Right ventricle myocardium inferior (tissue), 1 donor: ENCODE measurements around the gene SLC39A7. TPM values are rescaled to one million over a fixed set of nuclear protein-coding genes. Genes with fewer than 3 reads are reported as not detected.

Source experiments
- ATAC-seq: fragments of 200-7000 bp; cut with Tn5 transposase; one replicate; pipeline ENCODE4 v1.9.1; 2020; ENCODE audit warnings: mild to moderate bottlenecking, moderate library complexity
- DNase-seq: peaks from one replicate; pipeline ENCODE4 v3.0.0; 2021; ENCODE audit errors: missing footprints
- intact Hi-C: fragments of 100-400 bp; cut with DNase I; formaldehyde crosslinking; loops from one replicate; pipeline ENCODE4 v1.11.0; 2022
- microRNA-seq: library from miRNA; unstranded; fragments of <30 nt; microRNA quantifications from one replicate; pipeline ENCODE4 v1.2.0, GENCODE V29; 2020
- total RNA-seq: library from RNA; stranded (reverse); fragmentation: NEBNext Ultra II Directional; extraction: Animal tissue kit (Norgen Biotek cat#: 25700); gene quantifications from one replicate; pipeline ENCODE4 v1.2.1, GENCODE V29; 2021
- donor health status: DM: no; HTN: yes; CAD: no; lungs with severe emphysema.

The SLC39A7 gene
- total RNA-seq, 1 donor from 2014 or later: 55.4 TPM

DNA sequence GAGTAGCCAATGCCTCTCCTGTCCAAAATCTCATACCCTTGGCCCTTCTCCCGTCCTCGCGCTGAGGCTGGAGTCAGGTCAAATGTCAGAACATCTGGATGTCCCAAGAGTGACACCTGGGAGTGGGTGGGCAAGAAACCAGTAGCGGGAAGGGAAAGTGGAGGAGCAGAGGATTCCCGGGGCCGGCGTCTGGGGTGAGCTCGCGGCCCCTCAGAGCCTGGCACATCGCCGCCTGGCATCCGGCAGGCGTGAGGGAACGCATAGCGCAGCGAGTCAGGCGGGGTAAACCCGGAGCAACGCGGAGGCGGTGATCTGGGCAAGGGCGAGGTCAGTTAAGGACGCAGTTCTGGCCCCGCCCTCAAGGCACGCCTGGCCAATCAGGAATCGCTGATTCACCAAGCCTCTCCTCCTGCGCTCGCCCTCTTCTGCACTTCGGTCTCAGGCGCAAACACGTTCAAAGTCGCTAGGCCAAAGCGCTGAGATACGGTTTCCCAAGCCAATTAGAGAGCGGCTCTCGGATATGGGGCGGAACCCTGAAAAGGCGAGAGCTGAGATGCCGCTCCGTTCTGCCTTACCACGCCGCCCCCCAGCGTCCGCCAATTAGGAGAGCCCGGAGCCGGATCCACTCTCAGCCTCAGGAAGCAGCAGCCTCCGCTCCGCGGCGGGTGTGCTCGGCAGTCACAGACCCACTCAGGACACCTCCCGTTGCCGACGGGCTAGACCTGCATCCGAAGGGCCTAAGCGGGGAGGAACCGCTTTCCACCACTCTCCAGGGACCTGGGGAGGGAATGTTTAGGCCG is 48.5 kb downstream of the SLC39A7 start:
- ATAC-seq: peak; percentile 97
- DNase-seq: peak; percentile 98
- intact Hi-C loops: loop anchor here (1.0 to 5.0 kb wide), 6 partner anchors 40 to 362 kb away; partner anchors contain the start of genes RING1, RXRB and SLC39A7

DNA sequence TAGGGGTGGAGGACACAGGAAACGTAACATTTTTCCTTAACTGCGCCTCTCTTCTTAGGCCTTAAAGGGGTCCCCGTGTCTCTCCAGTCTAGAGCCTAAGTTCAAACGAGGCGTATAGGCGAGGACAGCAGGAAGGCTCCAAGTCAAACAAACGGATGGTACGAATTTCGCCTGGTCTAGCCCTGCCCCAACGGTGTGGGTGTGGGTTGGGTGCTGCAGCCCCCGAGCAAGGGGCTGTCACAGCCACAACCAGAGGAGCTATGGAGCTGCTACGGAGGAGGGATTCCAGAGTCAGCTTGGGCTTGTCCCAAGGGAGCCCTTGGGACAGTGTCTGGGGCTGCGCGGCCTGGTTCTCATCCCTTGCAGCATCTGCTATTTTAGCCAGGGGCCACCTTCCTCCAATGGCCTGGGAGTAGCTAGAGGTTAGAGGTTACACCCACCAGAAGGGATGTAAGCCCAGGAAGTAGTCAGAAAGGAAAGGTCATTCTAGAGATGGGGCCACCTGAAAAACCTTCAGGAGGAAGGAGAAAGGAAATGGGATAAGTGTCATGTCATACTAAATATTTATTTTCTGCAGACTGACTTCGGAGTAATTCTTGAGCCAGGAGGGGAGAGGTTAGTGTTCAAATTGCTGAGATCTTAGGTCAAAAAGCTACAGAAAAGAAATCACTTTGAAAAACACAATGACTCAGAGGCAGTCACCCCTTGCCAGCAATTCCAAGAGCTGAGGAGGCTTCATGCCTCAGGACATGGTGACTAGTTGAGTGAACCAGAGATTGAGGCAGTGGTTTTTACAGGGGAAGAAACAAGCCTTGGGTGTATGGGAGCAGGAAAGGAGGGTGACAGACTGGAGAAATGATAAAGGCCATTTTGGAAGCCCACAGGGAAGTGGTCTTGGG is 49.3 kb downstream of the SLC39A7 start:
- peak; percentile 0 for ATAC-seq
- DNase-seq: no peak
- intact Hi-C loops: loop anchor here (2.0 to 5.0 kb wide), 4 partner anchors 41 to 363 kb away; partner anchors contain the start of genes RING1, RXRB and SLC39A7

- DNase-seq (no peak), ATAC-seq (no peak)
- intact Hi-C loops: no loop called here
These were observed 50.1 kb downstream of the SLC39A7 start for GRCh38 chr6:33250731-33251130.

DNA sequence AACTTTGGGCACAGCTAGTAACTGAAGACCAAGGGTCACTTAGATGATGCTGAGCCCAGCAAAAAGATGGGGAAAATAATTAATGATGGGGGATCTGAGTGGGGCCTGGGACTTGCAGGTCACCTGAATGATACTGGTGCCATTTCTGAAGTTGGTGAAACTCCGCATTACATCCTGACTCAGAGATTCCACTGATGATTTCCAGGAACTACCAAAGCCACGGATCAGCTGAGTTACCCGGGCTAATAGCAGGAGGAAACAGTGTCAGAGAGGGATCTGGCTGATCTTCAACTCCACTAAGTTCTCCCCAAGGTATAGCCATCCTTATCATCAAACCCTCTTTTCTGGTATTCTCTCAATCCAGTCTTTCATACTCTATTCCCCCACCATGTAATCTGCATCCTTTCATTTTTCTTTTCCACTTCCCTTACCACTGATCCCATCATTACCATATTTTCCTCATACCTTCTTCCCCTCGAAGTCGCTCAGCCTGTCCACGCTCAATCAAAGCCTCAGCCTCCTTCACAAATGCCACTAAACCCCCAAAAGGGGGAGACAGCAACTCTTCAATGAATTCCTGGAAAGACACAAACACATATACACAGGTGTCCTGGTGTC is 50.8 kb downstream of the SLC39A7 start:
- ATAC-seq (no peak), DNase-seq (no peak)
- intact Hi-C loops: no loop called here

DNA sequence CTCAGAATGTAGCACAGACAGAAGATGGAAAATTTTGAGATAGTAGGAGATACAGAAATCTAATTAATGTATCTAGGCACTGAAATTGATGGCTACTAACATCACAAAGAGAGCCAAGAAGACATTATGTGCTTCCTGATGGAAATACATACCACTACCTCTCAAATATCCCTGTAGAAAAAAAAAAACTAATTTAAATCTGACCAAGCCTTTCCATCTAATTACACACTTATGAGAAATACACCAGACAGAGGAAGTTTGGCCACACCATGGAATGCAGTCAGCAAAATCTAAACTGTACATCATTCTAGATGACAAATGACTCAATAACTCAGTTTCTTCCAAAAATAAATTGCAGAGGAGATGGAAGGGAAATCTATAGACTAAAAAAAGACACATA is 52.1 kb downstream of the SLC39A7 start:
- DNase-seq: no peak
- ATAC-seq: no peak
- intact Hi-C loops: no loop called here

Small RNA genes within 50 kb of the gene (microRNA-seq; reads per million reads assigned to microRNA genes)
- 3.3 reads per million for gene MIR219A1

Other genes starting within 250 kb of the SLC39A7 start
- gene HLA-DMA, start 247.8 kb upstream of the SLC39A7 start, total RNA-seq: 19.7 TPM
- 64.1 TPM for gene BRD2, start 232.3 kb upstream of the SLC39A7 start, total RNA-seq
- gene HLA-DOA, start 191.3 kb upstream of the SLC39A7 start, total RNA-seq: 1.5 TPM
- gene HLA-DPA1, start 127.2 kb upstream of the SLC39A7 start, total RNA-seq: 42.8 TPM
- gene HLA-DPB1, start 124.9 kb upstream of the SLC39A7 start, total RNA-seq: 38.4 TPM
- 1.1 TPM for gene COL11A2, start 8.4 kb upstream of the SLC39A7 start, total RNA-seq
- 39.3 TPM for gene RXRB, start 202 bp upstream of the SLC39A7 start, total RNA-seq
- 25.0 TPM for gene HSD17B8, start 3.8 kb downstream of the SLC39A7 start, total RNA-seq
- gene RING1, start 7.6 kb downstream of the SLC39A7 start, total RNA-seq: 27.7 TPM
- gene VPS52, start 71.0 kb downstream of the SLC39A7 start, total RNA-seq: 31.4 TPM
- 1,075 TPM for gene RPS18, start 71.2 kb downstream of the SLC39A7 start, total RNA-seq
- 8.5 TPM for gene B3GALT4, start 76.3 kb downstream of the SLC39A7 start, total RNA-seq
- gene WDR46, start 88.4 kb downstream of the SLC39A7 start, total RNA-seq: 15.9 TPM
- gene PFDN6, start 88.7 kb downstream of the SLC39A7 start, total RNA-seq: 57.8 TPM
- 64.5 TPM for gene RGL2, start 98.1 kb downstream of the SLC39A7 start, total RNA-seq
- 82.3 TPM for gene TAPBP, start 113.2 kb downstream of the SLC39A7 start, total RNA-seq
- gene ZBTB22, start 116.9 kb downstream of the SLC39A7 start, total RNA-seq: 10.8 TPM
- 22.4 TPM for gene DAXX, start 122.1 kb downstream of the SLC39A7 start, total RNA-seq
- gene KIFC1, start 191.0 kb downstream of the SLC39A7 start, total RNA-seq: 1.3 TPM
- 43.5 TPM for gene PHF1, start 210.1 kb downstream of the SLC39A7 start, total RNA-seq
- 107 TPM for gene CUTA, start 217.2 kb downstream of the SLC39A7 start, total RNA-seq
- 5.2 TPM for gene SYNGAP1, start 219.2 kb downstream of the SLC39A7 start, total RNA-seq